Vagina (tissue), 2 donors: ENCODE results near the gene NADK2. TPM values are rescaled to one million over a fixed set of nuclear protein-coding genes. Genes with fewer than 3 reads are reported as not detected.

Experiments used
- DNase-seq, 2 donors: peaks; one replicate each; pipeline ENCODE4 v3.0.0-alpha.2; 2017; ENCODE audit errors: extremely low spot score in 2 of 2
- H3K27ac ChIP-seq: fragments of 200-600 bp; sonication (generic); one replicate; pipeline ENCODE4 v1.5.1; 2019
- H3K27me3 ChIP-seq: fragments of 200-600 bp; sonication (generic); one replicate; pipeline ENCODE4 v1.5.1; 2019
- H3K36me3 ChIP-seq, 2 donors: fragments of 200-600 bp; sonication (generic); one replicate each; pipeline ENCODE4 v1.5.1; 2017 to 2019
- H3K4me1 ChIP-seq: fragments of 200-600 bp; sonication (generic); one replicate; pipeline ENCODE4 v1.5.1; 2019
- H3K4me3 ChIP-seq, 2 donors: fragments of 200-600 bp; sonication (generic); 1 replicate in 1 of 2; 2 replicates in 1 of 2; pipeline ENCODE4 v1.5.1; 2016 to 2019
- H3K9me3 ChIP-seq: fragments of 200-600 bp; sonication (generic); one replicate; pipeline ENCODE4 v1.5.1; 2019
- CTCF ChIP-seq, 3 experiments: fragments of 450-650 bp in 2 of 3; fragments of 200-600 bp in 1 of 3; sonication (generic) in 1 of 3; IDR thresholded peaks; one replicate each; pipeline ENCODE4 v1.5.1; 2017 to 2019; ENCODE audit warnings: antibody characterized with exemption in 3 of 3, mild to moderate bottlenecking in 2 of 3, moderate library complexity in 2 of 3
- POLR2A ChIP-seq, 2 donors: fragments of 450-650 bp; IDR thresholded peaks; one replicate each; pipeline ENCODE4 v1.6.1; 2017; ENCODE audit warnings: antibody characterized with exemption in 2 of 2, mild to moderate bottlenecking in 2 of 2, moderate library complexity in 2 of 2
- POLR2AphosphoS5 ChIP-seq, 2 donors: sonication (generic); formaldehyde crosslinking; IDR thresholded peaks; one replicate each; pipeline ENCODE4 v1.9.0; 2017; ENCODE audit warnings: antibody characterized with exemption in 2 of 2, mild to moderate bottlenecking in 2 of 2, low read depth in 1 of 2; ENCODE audit not compliant: insufficient read depth in 1 of 2
- intact Hi-C: fragments of 100-400 bp; cut with DNase I; formaldehyde crosslinking; loops from one replicate; pipeline ENCODE4 v1.15.1; 2023
- total RNA-seq: library from RNA; depleted of rRNA; stranded (reverse); fragments of >200 nt; gene quantifications from one replicate; pipeline ENCODE4 v1.2.3, GENCODE V29; 2016

The NADK2 gene
- total RNA-seq, 1 donor from 2014 or later = 9.6 TPM

- no peaks in the 10 kb centered on the region for H3K4me1 ChIP-seq
- H3K27me3 ChIP-seq = no peaks in the 10 kb centered on the region
- no peak overlapping the region for H3K27ac ChIP-seq
- no peaks in the 10 kb centered on the region for H3K9me3 ChIP-seq
- no peak for DNase-seq
- H3K36me3 ChIP-seq = peaks cover 0 to 29% of the 10 kb centered on the region in 2 donors
- TF ChIP-seq POLR2A (IDR thresholded peaks at IDR 0.05) (no peak), CTCF (IDR thresholded peaks at IDR 0.05) (no peak), POLR2AphosphoS5 (IDR thresholded peaks at IDR 0.05; ENCODE audit: insufficient read depth in 1 of 2, low read depth in 1 of 2) (no peak)
- no peak overlapping the region for H3K4me3 ChIP-seq
- intact Hi-C loops = no loop called here
These were observed 19.1 kb downstream of the NADK2 start for GRCh38 chr5:36222620-36223019.

- no peak overlapping the region for H3K4me3 ChIP-seq
- H3K36me3 ChIP-seq = peaks cover 0 to 32% of the 10 kb centered on the region in 2 donors
- H3K27me3 ChIP-seq = no peaks in the 10 kb centered on the region
- H3K9me3 ChIP-seq = no peaks in the 10 kb centered on the region
- TF ChIP-seq CTCF (IDR thresholded peaks at IDR 0.05) (no peak), POLR2AphosphoS5 (IDR thresholded peaks at IDR 0.05; ENCODE audit: insufficient read depth in 1 of 2, low read depth in 1 of 2) (no peak), POLR2A (IDR thresholded peaks at IDR 0.05) (no peak)
- H3K4me1 ChIP-seq = no peaks in the 10 kb centered on the region
- no peak for DNase-seq
- intact Hi-C loops = no loop called here
- H3K27ac ChIP-seq = no peak overlapping the region
These were observed 23.7 kb downstream of the NADK2 start for GRCh38 chr5:36217988-36218387.

GRCh38 chr5:36217567-36217966 lies 24.2 kb downstream of the NADK2 start:
- intact Hi-C loops = no loop called here
- H3K27ac ChIP-seq = no peak overlapping the region
- TF ChIP-seq POLR2A (IDR thresholded peaks at IDR 0.05) (no peak), CTCF (IDR thresholded peaks at IDR 0.05) (no peak), POLR2AphosphoS5 (IDR thresholded peaks at IDR 0.05; ENCODE audit: insufficient read depth in 1 of 2, low read depth in 1 of 2) (no peak)
- no peak overlapping the region for H3K4me3 ChIP-seq
- H3K27me3 ChIP-seq = no peaks in the 10 kb centered on the region
- DNase-seq = no peak
- no peaks in the 10 kb centered on the region for H3K9me3 ChIP-seq
- no peaks in the 10 kb centered on the region for H3K4me1 ChIP-seq
- peaks cover 0 to 32% of the 10 kb centered on the region in 2 donors for H3K36me3 ChIP-seq

- Histone ChIP-seq H3K9me3 (no peaks in the 10 kb centered on the region), H3K27ac (no peak overlapping the region), H3K27me3 (no peaks in the 10 kb centered on the region), H3K4me3 (no peak overlapping the region), H3K4me1 (no peaks in the 10 kb centered on the region), H3K36me3 (peaks cover 0 to 32% of the 10 kb centered on the region in 2 donors)
- TF ChIP-seq CTCF (IDR thresholded peaks at IDR 0.05) (no peak), POLR2A (IDR thresholded peaks at IDR 0.05) (no peak), POLR2AphosphoS5 (IDR thresholded peaks at IDR 0.05; ENCODE audit: insufficient read depth in 1 of 2, low read depth in 1 of 2) (no peak)
- no peak for DNase-seq
- intact Hi-C loops = no loop called here
These were observed 25.8 kb downstream of the NADK2 start for GRCh38 chr5:36215910-36216309.

- H3K9me3 ChIP-seq = no peaks in the 10 kb centered on the region
- no peak overlapping the region for H3K4me3 ChIP-seq
- no peak for DNase-seq
- H3K36me3 ChIP-seq = peaks cover 0 to 32% of the 10 kb centered on the region in 2 donors
- no peaks in the 10 kb centered on the region for H3K4me1 ChIP-seq
- no peak for TF ChIP-seq POLR2A (IDR thresholded peaks at IDR 0.05)
- no peak for TF ChIP-seq CTCF (IDR thresholded peaks at IDR 0.05)
- TF ChIP-seq POLR2AphosphoS5 (IDR thresholded peaks at IDR 0.05; ENCODE audit: insufficient read depth in 1 of 2, low read depth in 1 of 2) = no peak
- intact Hi-C loops = no loop called here
- no peak overlapping the region for H3K27ac ChIP-seq
- no peaks in the 10 kb centered on the region for H3K27me3 ChIP-seq
These were observed 27.3 kb downstream of the NADK2 start for GRCh38 chr5:36214436-36214835.
